Stimulated activated naive B cell treated with anti-CD40 and anti-IgM and Interleukin-4, amounts not matched to agents 10 μg/mL and 1 μg/mL and 100 μg/mL, for 72 hours (primary cell): ENCODE results near the gene CSPG4.
A peak's percentile ranks its signal among the peaks of the same experiment; 100 is the strongest.
"Not testable (repeated sequence)": the region's sequence is repeated elsewhere in the genome, so short reads cannot be mapped to it uniquely, and the experiment has no call there.

ENCODE experiments used
- ATAC-seq, 2 donors: fragments of 150-1000 bp; cut with Tn5 transposase; replicated peaks; 2 replicates each; pipeline ENCODE4 v1.10.0; 2021; ENCODE audit warnings: moderate library complexity in 1 of 2
- DNase-seq: peaks from one replicate; pipeline ENCODE4 v3.0.0; 2021
- H3K27ac Mint-ChIP-seq: one replicate; pipeline ENCODE4 v1.8.0; 2022; ENCODE audit warnings: mild to moderate bottlenecking, mixed read lengths
- H3K27me3 Mint-ChIP-seq, 2 donors: one replicate each; pipeline ENCODE4 v1.8.0; 2022; ENCODE audit warnings: mixed read lengths in 2 of 2
- H3K36me3 Mint-ChIP-seq, 2 donors: one replicate each; pipeline ENCODE4 v1.8.0; 2022; ENCODE audit warnings: mixed read lengths in 2 of 2, mild to moderate bottlenecking in 1 of 2
- H3K4me1 Mint-ChIP-seq, 2 donors: one replicate each; pipeline ENCODE4 v1.8.0; 2022; ENCODE audit warnings: mixed read lengths in 2 of 2, mild to moderate bottlenecking in 1 of 2
- H3K4me3 Mint-ChIP-seq, 2 donors: one replicate each; pipeline ENCODE4 v1.8.0; 2022; ENCODE audit warnings: mild to moderate bottlenecking in 2 of 2, mixed read lengths in 2 of 2, moderate library complexity in 1 of 2
- H3K9me3 Mint-ChIP-seq, 2 donors: one replicate each; pipeline ENCODE4 v1.8.0; 2022; ENCODE audit warnings: mixed read lengths in 2 of 2, mild to moderate bottlenecking in 1 of 2

CSPG4 gene

DNA sequence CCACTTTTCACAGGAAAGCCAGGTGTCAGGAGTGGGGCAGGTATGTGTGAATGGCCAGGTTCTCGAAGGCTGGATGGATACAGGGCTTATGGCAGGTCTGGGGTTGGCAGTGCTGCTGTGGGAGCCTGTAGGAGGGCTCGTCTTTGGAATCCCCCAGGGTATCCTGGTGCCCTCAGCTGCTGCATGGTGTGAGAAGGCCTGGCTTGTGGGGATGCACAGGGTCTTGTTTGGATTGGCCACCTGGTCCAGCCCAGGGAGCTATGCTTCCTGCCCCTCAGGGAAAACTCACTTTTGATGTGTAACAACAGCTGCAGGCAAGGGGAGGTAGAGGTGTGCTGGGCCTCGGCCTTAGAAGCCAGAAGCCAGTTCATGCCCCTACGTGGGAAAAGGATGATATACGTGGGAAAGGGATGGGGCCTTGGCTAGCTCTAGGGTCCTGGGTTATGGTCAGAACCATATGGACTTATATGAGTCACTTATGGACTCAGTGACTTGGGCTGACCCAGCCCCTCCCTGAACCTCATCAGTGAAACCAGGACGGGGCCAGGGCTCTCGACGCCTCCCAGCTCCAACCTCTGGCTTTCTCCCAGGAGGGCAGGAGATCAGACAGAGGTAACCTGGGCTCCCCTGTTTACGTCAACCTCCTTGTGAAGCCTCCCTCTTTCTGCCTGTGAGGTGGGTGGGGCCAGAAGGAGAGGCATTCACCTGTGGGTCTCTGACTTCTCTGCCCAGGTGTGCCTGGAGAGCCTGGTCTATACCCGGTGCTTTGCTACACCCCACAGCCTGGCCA is 37.8 kb upstream of the CSPG4 start:
- H3K4me1 Mint-ChIP-seq, result peaks cover 6 to 7% of the 10 kb centered on the region in 2 donors
- no peak for ATAC-seq
- peaks cover 0 to 8% of the 10 kb centered on the region in 2 donors for H3K27me3 Mint-ChIP-seq

DNA sequence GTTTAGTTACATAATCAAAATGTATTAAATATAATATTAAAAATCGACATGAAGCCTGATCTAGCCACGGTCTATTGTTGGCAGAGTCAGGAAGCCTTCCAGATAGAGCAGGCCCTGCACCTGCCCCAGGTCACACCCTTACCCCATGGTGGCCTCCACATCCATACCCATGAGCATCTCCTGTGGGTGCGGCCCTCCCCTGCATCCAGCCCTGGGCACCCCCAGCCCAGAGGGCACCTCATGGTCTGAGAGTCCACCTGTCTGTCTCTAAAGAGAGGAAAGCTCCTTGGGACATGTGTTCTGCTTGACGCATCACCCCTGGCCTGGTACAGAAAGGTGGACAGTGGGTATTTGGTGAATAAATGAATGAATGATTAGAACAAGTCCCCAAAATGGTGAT is 37.2 kb upstream of the CSPG4 start:
- H3K4me1 Mint-ChIP-seq, result peaks cover 6 to 7% of the 10 kb centered on the region in 2 donors
- ATAC-seq (no peak), DNase-seq (no peak)
- no peaks in the 10 kb centered on the region for H3K36me3 Mint-ChIP-seq
- H3K4me3 Mint-ChIP-seq, result no peak overlapping the region
- no peak overlapping the region for H3K27ac Mint-ChIP-seq
- H3K27me3 Mint-ChIP-seq, result peaks cover 0 to 8% of the 10 kb centered on the region in 2 donors
- no peaks in the 10 kb centered on the region for H3K9me3 Mint-ChIP-seq

More for the DNA sequence above, 37.8 kb upstream of the CSPG4 start:
- no peak for DNase-seq
- H3K36me3 Mint-ChIP-seq, result no peaks in the 10 kb centered on the region
- no peak overlapping the region for H3K27ac Mint-ChIP-seq
- no peak overlapping the region for H3K4me3 Mint-ChIP-seq
- H3K9me3 Mint-ChIP-seq, result no peaks in the 10 kb centered on the region

DNA sequence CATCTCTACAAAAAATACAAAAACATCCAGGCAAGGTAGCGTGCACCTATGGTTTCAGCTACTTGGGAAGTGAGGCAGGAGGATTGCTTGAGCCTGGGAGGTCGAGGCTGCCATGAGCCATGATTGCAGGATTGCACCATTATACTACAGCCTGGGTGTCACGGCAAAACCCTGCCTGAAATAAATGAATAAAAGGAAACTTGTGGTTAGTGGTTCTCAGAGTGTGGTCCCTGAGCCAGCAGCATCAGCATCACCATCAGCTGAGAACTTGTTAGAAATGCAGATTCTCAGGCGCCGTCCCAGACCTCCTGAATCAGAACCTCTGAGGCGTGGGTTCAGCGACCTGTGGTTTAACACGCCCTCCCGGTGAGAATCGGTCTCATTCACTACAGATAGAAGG is 36.2 kb upstream of the CSPG4 start:
- not testable (repeated sequence) for DNase-seq, H3K27me3 Mint-ChIP-seq, H3K4me1 Mint-ChIP-seq, H3K27ac Mint-ChIP-seq, H3K9me3 Mint-ChIP-seq, H3K36me3 Mint-ChIP-seq, ATAC-seq, H3K4me3 Mint-ChIP-seq

- not testable (repeated sequence) for ATAC-seq, H3K4me3 Mint-ChIP-seq, H3K9me3 Mint-ChIP-seq, H3K4me1 Mint-ChIP-seq, DNase-seq, H3K27ac Mint-ChIP-seq, H3K36me3 Mint-ChIP-seq
- peaks cover 7 to 20% of the 10 kb centered on the region in 2 donors for H3K27me3 Mint-ChIP-seq
Observed at GRCh38 chr15:75747121-75747520, 34.5 kb upstream of the CSPG4 start.

- DNase-seq (no peak), ATAC-seq (no peak)
- Mint-ChIP-seq H3K4me1 (peaks cover 3 to 7% of the 10 kb centered on the region in 2 donors), H3K36me3 (no peaks in the 10 kb centered on the region), H3K4me3 (no peak overlapping the region), H3K27me3 (peaks cover 7 to 20% of the 10 kb centered on the region in 2 donors), H3K9me3 (no peaks in the 10 kb centered on the region), H3K27ac (no peak overlapping the region)
Observed at GRCh38 chr15:75745305-75745704, 32.7 kb upstream of the CSPG4 start.

DNA sequence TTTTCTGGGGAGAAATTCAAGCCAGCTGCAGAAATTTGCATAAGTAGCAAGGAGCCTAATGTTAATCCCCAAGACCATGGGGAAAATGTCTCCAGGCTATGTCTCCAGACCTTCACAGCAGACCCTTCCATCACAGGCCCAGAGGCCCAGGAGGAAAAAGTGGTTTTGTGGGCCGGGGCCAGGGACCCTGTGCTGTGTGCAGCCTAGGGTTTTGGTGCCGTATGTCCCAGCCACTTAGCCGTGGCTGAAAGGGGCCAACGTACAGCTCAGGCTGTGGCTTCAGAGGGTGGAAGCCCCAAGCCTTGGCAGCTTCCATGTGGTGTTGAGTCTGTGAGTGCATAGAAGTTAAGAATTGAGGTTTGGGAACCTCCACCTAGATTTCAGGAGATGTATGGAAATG is 29.7 kb upstream of the CSPG4 start:
- not testable (repeated sequence) for DNase-seq, H3K36me3 Mint-ChIP-seq, H3K4me3 Mint-ChIP-seq, H3K9me3 Mint-ChIP-seq, H3K27ac Mint-ChIP-seq, ATAC-seq
- peaks cover 7 to 17% of the 10 kb centered on the region in 2 donors for H3K27me3 Mint-ChIP-seq
- peaks cover 12 to 15% of the 10 kb centered on the region in 2 donors for H3K4me1 Mint-ChIP-seq

- no peak for DNase-seq
- peak overlapping the region; percentile 82 to 86 for H3K4me3 Mint-ChIP-seq
- H3K36me3 Mint-ChIP-seq, result peaks cover 2% of the 10 kb centered on the region in 2 donors
- H3K4me1 Mint-ChIP-seq, result peaks cover 18 to 23% of the 10 kb centered on the region in 2 donors
- ATAC-seq, result no peak
- H3K27ac Mint-ChIP-seq, result no peak overlapping the region
- H3K27me3 Mint-ChIP-seq, result peaks cover 7 to 12% of the 10 kb centered on the region in 2 donors
- H3K9me3 Mint-ChIP-seq, result no peaks in the 10 kb centered on the region
Observed at GRCh38 chr15:75739791-75740190, 27.1 kb upstream of the CSPG4 start.

DNA sequence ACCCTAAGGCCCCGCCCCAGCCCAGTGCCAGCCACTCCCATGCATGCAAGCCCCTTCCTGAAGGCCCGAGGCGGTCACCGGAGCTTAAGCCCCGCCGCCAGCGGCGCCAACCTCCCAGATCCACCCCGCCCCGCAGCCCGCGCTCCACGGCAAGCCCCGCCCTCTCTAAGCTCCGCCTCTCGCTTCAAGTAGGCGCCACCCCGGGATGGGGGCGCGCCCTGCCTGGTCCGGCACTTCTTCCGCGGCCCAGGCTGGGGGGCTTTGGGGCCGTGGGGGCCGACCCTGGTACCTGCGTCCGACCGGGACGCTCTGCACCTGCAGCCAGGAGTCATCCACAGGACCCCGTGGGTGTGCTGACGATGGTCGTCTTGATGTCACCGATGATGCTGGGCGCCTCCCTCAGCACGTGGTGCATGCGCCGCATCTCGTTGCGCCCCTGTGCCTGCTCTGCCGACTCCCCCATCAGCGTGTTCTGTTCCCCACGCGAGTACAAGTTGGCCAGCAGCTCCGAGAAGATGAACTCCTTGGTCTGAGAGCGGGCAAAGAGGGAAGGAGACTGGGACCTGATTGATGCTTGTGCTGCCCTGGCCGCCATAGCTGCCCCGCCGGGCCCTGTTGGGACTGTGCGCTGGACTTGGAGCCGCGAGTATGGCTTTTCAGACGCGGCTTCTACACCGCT is 26.1 kb upstream of the CSPG4 start:
- Mint-ChIP-seq H3K4me3 (peak overlapping the region; percentile 82 to 86), H3K27ac (peak overlapping the region; percentile 86), H3K27me3 (peaks cover 13 to 16% of the 10 kb centered on the region in 2 donors), H3K9me3 (no peaks in the 10 kb centered on the region), H3K36me3 (peaks cover 2% of the 10 kb centered on the region in 2 donors), H3K4me1 (peaks cover 24 to 30% of the 10 kb centered on the region in 2 donors)
- DNase-seq (peak; percentile 89), ATAC-seq (peak; percentile 97 to 99)

DNA sequence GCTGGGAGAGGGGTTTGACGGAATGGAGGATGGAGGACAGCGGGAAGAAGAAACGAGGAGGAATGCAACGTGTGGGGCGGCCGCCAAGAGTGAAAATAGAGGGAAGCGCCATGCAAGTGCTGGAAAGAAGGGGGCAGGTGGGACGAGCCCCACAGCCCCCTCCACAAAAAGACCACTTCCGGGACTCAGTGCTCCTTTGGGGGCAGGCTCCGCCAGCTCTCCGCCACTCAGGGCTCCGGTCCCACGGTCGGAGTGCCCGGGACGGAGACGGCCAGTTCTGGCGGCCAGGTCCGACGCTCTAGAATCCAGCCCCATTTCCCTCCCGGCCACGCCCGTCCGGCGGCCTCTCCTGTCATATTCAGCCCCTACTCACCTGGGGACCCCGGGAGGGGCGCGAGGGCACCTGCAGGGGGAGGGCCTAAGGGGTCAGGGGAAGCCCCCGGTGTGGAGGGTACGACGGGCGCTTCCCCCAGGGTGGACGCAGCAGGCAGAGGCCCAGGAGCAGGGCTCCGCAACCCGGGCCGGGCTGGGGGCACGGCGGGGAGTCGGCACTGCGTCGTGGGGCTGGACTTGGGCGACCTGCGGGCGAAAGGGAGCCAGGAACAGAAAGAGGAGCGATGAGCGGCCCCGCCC is 25.5 kb upstream of the CSPG4 start:
- H3K27ac Mint-ChIP-seq, result peak overlapping the region; percentile 63

GRCh38 chr15:75737116-75738013 is 24.7 kb upstream of the CSPG4 start:
- peak overlapping the region; percentile 82 to 86 for H3K4me3 Mint-ChIP-seq
- H3K27me3 Mint-ChIP-seq, result peaks cover 12 to 19% of the 10 kb centered on the region in 2 donors
- H3K27ac Mint-ChIP-seq, result peak overlapping the region; percentile 63
- not testable (repeated sequence) for ATAC-seq, H3K36me3 Mint-ChIP-seq, DNase-seq, H3K9me3 Mint-ChIP-seq
- H3K4me1 Mint-ChIP-seq, result peaks cover 33 to 45% of the 10 kb centered on the region in 2 donors

More for the DNA sequence above, 25.5 kb upstream of the CSPG4 start:
- ATAC-seq, result no peak
- H3K36me3 Mint-ChIP-seq, result peaks cover 2% of the 10 kb centered on the region in 2 donors
- H3K9me3 Mint-ChIP-seq, result no peaks in the 10 kb centered on the region
- H3K4me1 Mint-ChIP-seq, result peaks cover 28 to 37% of the 10 kb centered on the region in 2 donors
- DNase-seq, result no peak
- H3K4me3 Mint-ChIP-seq, result peak overlapping the region; percentile 82 to 86
- H3K27me3 Mint-ChIP-seq, result peaks cover 12 to 15% of the 10 kb centered on the region in 2 donors

DNA sequence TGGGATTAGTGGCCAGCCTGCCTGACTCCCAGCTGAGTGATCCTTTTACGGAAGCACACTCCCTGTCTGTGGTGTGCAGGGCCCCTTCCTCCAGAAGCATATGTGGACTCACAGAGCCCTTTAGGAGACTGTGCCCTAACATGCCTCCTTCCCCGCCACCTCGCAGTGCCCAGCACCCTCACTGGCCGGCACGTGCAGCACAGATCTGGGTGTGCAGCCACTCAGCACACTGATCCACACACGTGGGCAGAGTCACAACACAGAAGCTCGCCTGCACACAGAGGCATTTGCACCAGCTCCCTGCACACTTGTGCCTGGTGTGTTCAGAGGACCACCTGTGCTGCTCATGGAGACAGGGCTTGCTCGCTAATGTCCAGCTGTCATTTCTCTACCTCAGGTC is 23.6 kb upstream of the CSPG4 start:
- Mint-ChIP-seq H3K27ac (no peak overlapping the region), H3K4me1 (peaks cover 42 to 56% of the 10 kb centered on the region in 2 donors), H3K27me3 (peaks cover 20 to 30% of the 10 kb centered on the region in 2 donors), H3K4me3 (no peak overlapping the region), H3K36me3 (peaks cover 2% of the 10 kb centered on the region in 2 donors), H3K9me3 (no peaks in the 10 kb centered on the region)
- no peak for DNase-seq
- ATAC-seq, result no peak

- not testable (repeated sequence) for ATAC-seq, DNase-seq, H3K9me3 Mint-ChIP-seq, H3K36me3 Mint-ChIP-seq, H3K4me3 Mint-ChIP-seq
- H3K4me1 Mint-ChIP-seq, result peaks cover 42 to 59% of the 10 kb centered on the region in 2 donors
- peak overlapping the region; percentile 74 for H3K27ac Mint-ChIP-seq
- peaks cover 20 to 32% of the 10 kb centered on the region in 2 donors for H3K27me3 Mint-ChIP-seq
Observed at GRCh38 chr15:75734861-75735760, 22.5 kb upstream of the CSPG4 start.
